H9 (cell line): ENCODE results near the gene SLC2A1. TPM values are rescaled to one million over a fixed set of nuclear protein-coding genes. Genes with fewer than 3 reads are reported as not detected.

ENCODE experiments used
- DNase-seq: peaks from one replicate; pipeline ENCODE4 v3.0.0-alpha.2; 2017
- H2AFZ ChIP-seq: one replicate; pipeline ENCODE4 v1.6.1; 2013; ENCODE audit warnings: mild to moderate bottlenecking, low read length, control low read depth, moderate library complexity
- H2AK5ac ChIP-seq: 2 replicates; pipeline ENCODE4 v1.6.1; 2013; ENCODE audit warnings: low read length, control low read depth, mixed read lengths; ENCODE audit not compliant: insufficient read length
- H2BK120ac ChIP-seq: one replicate; pipeline ENCODE4 v1.6.1; 2013; ENCODE audit warnings: low read depth, mild to moderate bottlenecking, low read length, control low read depth, inconsistent platforms; ENCODE audit not compliant: poor library complexity, severe bottlenecking
- H2BK12ac ChIP-seq: 2 replicates; pipeline ENCODE4 v1.6.1; 2013; ENCODE audit warnings: low read length, control low read depth, mixed read lengths, low read depth; ENCODE audit not compliant: insufficient read length
- H2BK15ac ChIP-seq: 2 replicates; pipeline ENCODE4 v1.6.1; 2013; ENCODE audit warnings: low read depth, low read length, control low read depth
- H2BK20ac ChIP-seq: one replicate; pipeline ENCODE4 v1.6.1; 2013; ENCODE audit warnings: low read depth, mild to moderate bottlenecking, low read length, control low read depth, inconsistent platforms; ENCODE audit not compliant: poor library complexity, severe bottlenecking
- H2BK5ac ChIP-seq: 2 replicates; pipeline ENCODE4 v1.6.1; 2013; ENCODE audit warnings: low read length, control low read depth, mixed read lengths; ENCODE audit not compliant: insufficient read length
- H3K14ac ChIP-seq: 2 replicates; pipeline ENCODE4 v1.6.1; 2013; ENCODE audit warnings: low read length, control low read depth; ENCODE audit not compliant: insufficient read depth
- H3K18ac ChIP-seq: 2 replicates; pipeline ENCODE4 v1.6.1; 2013; ENCODE audit warnings: low read depth, mild to moderate bottlenecking, mixed read lengths, low read length, control low read depth; ENCODE audit not compliant: insufficient read length
- H3K23ac ChIP-seq: 2 replicates; pipeline ENCODE4 v1.6.1; 2013; ENCODE audit warnings: low read length, control low read depth, mixed read lengths, low read depth; ENCODE audit not compliant: insufficient read length
- H3K23me2 ChIP-seq: 2 replicates; pipeline ENCODE4 v1.6.1; 2013; ENCODE audit warnings: low read depth, mild to moderate bottlenecking, mixed read lengths, low read length, control low read depth; ENCODE audit not compliant: insufficient read length, poor library complexity, severe bottlenecking
- H3K27ac ChIP-seq: 2 replicates; pipeline ENCODE4 v1.5.1; 2013; ENCODE audit warnings: low read length, control low read depth, mixed read lengths, low read depth; ENCODE audit not compliant: insufficient read length
- H3K27me3 ChIP-seq: 2 replicates; pipeline ENCODE4 v1.6.1; 2013; ENCODE audit warnings: low read length, control low read depth, inconsistent platforms; ENCODE audit not compliant: insufficient read depth
- H3K4ac ChIP-seq: 2 replicates; pipeline ENCODE4 v1.6.1; 2013; ENCODE audit warnings: low read depth, mild to moderate bottlenecking, control low read depth, inconsistent platforms, low read length, moderate library complexity
- H3K4me1 ChIP-seq: 2 replicates; pipeline ENCODE4 v1.6.1; 2013; ENCODE audit warnings: low read length, control low read depth, inconsistent platforms; ENCODE audit not compliant: insufficient read depth
- H3K4me2 ChIP-seq: 2 replicates; pipeline ENCODE4 v1.6.1; 2013; ENCODE audit warnings: low read length, control low read depth, mixed read lengths; ENCODE audit not compliant: insufficient read length, insufficient read depth
- H3K56ac ChIP-seq: 2 replicates; pipeline ENCODE4 v1.6.1; 2013; ENCODE audit warnings: low read depth, mild to moderate bottlenecking, mixed read lengths, low read length, control low read depth; ENCODE audit not compliant: insufficient read length
- H3K79me1 ChIP-seq: 2 replicates; pipeline ENCODE4 v1.6.1; 2013; ENCODE audit warnings: low read depth, mild to moderate bottlenecking, moderate library complexity, low read length, control low read depth, inconsistent platforms; ENCODE audit not compliant: insufficient read depth, poor library complexity, severe bottlenecking
- H3K79me2 ChIP-seq: 2 replicates; pipeline ENCODE4 v1.6.1; 2013; ENCODE audit warnings: low read length, control low read depth, inconsistent platforms; ENCODE audit not compliant: insufficient read depth
- H3K9ac ChIP-seq: 2 replicates; pipeline ENCODE4 v1.6.1; 2013; ENCODE audit warnings: low read length, control low read depth, mixed read lengths; ENCODE audit not compliant: insufficient read length; ENCODE audit errors: extremely low read depth
- H3K9me3 ChIP-seq: one replicate; pipeline ENCODE4 v1.6.1; 2013; ENCODE audit warnings: low read depth, low read length, inconsistent platforms; ENCODE audit not compliant: control insufficient read depth
- H3T11ph ChIP-seq: one replicate; pipeline ENCODE4 v1.6.1; 2013; ENCODE audit warnings: mild to moderate bottlenecking, low read length, control low read depth, inconsistent platforms
- H4K20me1 ChIP-seq: one replicate; pipeline ENCODE4 v1.6.1; 2013; ENCODE audit not compliant: control insufficient read depth, insufficient read length, insufficient read depth
- H4K5ac ChIP-seq: 2 replicates; pipeline ENCODE4 v1.6.1; 2013; ENCODE audit warnings: low read depth, mild to moderate bottlenecking, mixed read lengths, low read length, control low read depth; ENCODE audit not compliant: insufficient read length
- H4K8ac ChIP-seq: replicated peaks from 2 replicates; pipeline ENCODE4 v1.6.1; 2013; ENCODE audit warnings: low read length, control low read depth, mixed read lengths, low read depth; ENCODE audit not compliant: insufficient read length
- H4K91ac ChIP-seq: 2 replicates; pipeline ENCODE4 v1.6.1; 2013; ENCODE audit warnings: low read depth, mild to moderate bottlenecking, moderate library complexity, mixed read lengths, low read length, control low read depth; ENCODE audit not compliant: insufficient read length
- H3K27ac Mint-ChIP-seq, 3 experiments: 2 replicates in 2 of 3; 3 replicates in 1 of 3; pipeline ENCODE4 v1.8.0; 2020 to 2021; ENCODE audit warnings: mixed read lengths in 3 of 3, mild to moderate bottlenecking in 1 of 3, moderate library complexity in 1 of 3
- H3K27me3 Mint-ChIP-seq: 2 replicates; pipeline ENCODE4 v1.8.0; 2021; ENCODE audit warnings: low read depth, mild to moderate bottlenecking, moderate library complexity, mixed read lengths
- H3K36me3 Mint-ChIP-seq, 3 experiments: 2 replicates in 2 of 3; 3 replicates in 1 of 3; pipeline ENCODE4 v1.8.0; 2020 to 2021; ENCODE audit warnings: low read depth in 3 of 3, mixed read lengths in 3 of 3; ENCODE audit not compliant: insufficient read depth in 1 of 3
- H3K4me1 Mint-ChIP-seq, 2 experiments: 2 replicates each; pipeline ENCODE4 v1.8.0; 2020; ENCODE audit warnings: mixed read lengths in 2 of 2
- H3K4me3 Mint-ChIP-seq, 2 experiments: 2 replicates in 1 of 2; 3 replicates in 1 of 2; pipeline ENCODE4 v1.8.0; 2020 to 2021; ENCODE audit warnings: mild to moderate bottlenecking in 2 of 2, mixed read lengths in 2 of 2, moderate library complexity in 1 of 2
- H3K9me3 Mint-ChIP-seq, 2 experiments: 2 replicates in 1 of 2; 3 replicates in 1 of 2; pipeline ENCODE4 v1.8.0; 2020; ENCODE audit warnings: mild to moderate bottlenecking in 2 of 2, mixed read lengths in 2 of 2, moderate library complexity in 1 of 2
- CTCF ChIP-seq: fragments of 200-600 bp; sonication (generic); conservative IDR thresholded peaks from 3 replicates; pipeline ENCODE4 v1.8.0; 2021; ENCODE audit warnings: antibody characterized with exemption, mild to moderate bottlenecking
- WGBS: extraction: QIAGEN DNeasy Blood & Tissue Kit; methylation state at CpG from one replicate; pipeline ENCODE4 v1.1.7; 2013; ENCODE audit warnings: missing lambda C conversion rate, low lambda C conversion rate, mixed read lengths; ENCODE audit not compliant: insufficient read length; ENCODE audit errors: extremely low coverage; 5-methylcytosine and 5-hydroxymethylcytosine counted together
- total RNA-seq: library from RNA; stranded (reverse); gene quantifications from 2 replicates; pipeline ENCODE4 v1.2.1, GENCODE V29; 2021

Gene SLC2A1
- total RNA-seq, 1 experiment from 2014 or later = 186 TPM

- Histone ChIP-seq H2BK12ac (no peak overlapping the region), H2AK5ac (no peak overlapping the region), H4K20me1 (peaks cover 4% of the 10 kb centered on the region), H3K4ac (no peak overlapping the region), H3K9ac (no peak overlapping the region), H3K79me2 (peaks cover 87% of the 10 kb centered on the region), H3K23ac (no peak overlapping the region), H2BK120ac (no peak overlapping the region), H3K18ac (no peak overlapping the region), H3K27me3 (no peaks in the 10 kb centered on the region), H3K27ac (no peak overlapping the region), H4K91ac (no peak overlapping the region), H3T11ph (no peak overlapping the region), H3K9me3 (no peaks in the 10 kb centered on the region), H4K5ac (no peak overlapping the region), H2AFZ (no peak overlapping the region), H2BK15ac (no peak overlapping the region), H3K4me1 (peaks cover 13% of the 10 kb centered on the region), H2BK5ac (no peak overlapping the region), H4K8ac (no peak overlapping the region), H2BK20ac (no peak overlapping the region), H3K79me1 (peaks cover 3% of the 10 kb centered on the region), H3K4me2 (no peak overlapping the region), H3K56ac (no peak overlapping the region), H3K23me2 (peaks cover 10% of the 10 kb centered on the region), H3K14ac (no peak overlapping the region)
- Mint-ChIP-seq H3K4me1 (peaks cover 73 to 77% of the 10 kb centered on the region in 2 experiments), H3K27me3 (no peaks in the 10 kb centered on the region; the same call in 1 of the 2 replicates), H3K9me3 (peaks cover 0 to 7% of the 10 kb centered on the region in 2 experiments; a peak in 2 of 5 replicates), H3K36me3 (peaks cover 47 to 75% (median 59%) of the 10 kb centered on the region in 3 experiments), H3K4me3 (peak overlapping the region; percentile 7 to 99; a peak in 4 of 5 replicates), H3K27ac (peak overlapping the region in 2 of 3 experiments; percentile 53; a peak in 2 of 7 replicates)
- no peak for TF ChIP-seq CTCF
- WGBS = no CpG with 5 or more reads among the region's 13 CpGs
- no peak for DNase-seq
Measured at GRCh38 chr1:42953182-42954180, 5.2 kb downstream of the SLC2A1 start.
